MCF 10A (cell line): ENCODE results near the gene APOC3. TPM values are rescaled to one million over a fixed set of nuclear protein-coding genes. Genes with fewer than 3 reads are reported as not detected.

ENCODE experiments used
- BruUV-seq: library from RNA; stranded (reverse); fragments of 400-500 nt; replicated peaks from 2 replicates; lab custom pipeline; 2021; lab: Mats Ljungman, UMichigan
- CTCF ChIA-PET: fragments of 300-600 bp; sonication (Branson Sonifier 250); formaldehyde crosslinking; extraction: SDS; loops from one replicate; lab custom pipeline; 2021; ENCODE audit warnings: antibody characterized with exemption, inconsistent platforms; lab: Yijun Ruan, JAX
- POLR2A ChIA-PET: fragments of 300-600, 350-650 bp; sonication (Branson Sonifier 250); formaldehyde crosslinking; extraction: SDS; loops from one replicate; lab custom pipeline; 2020; ENCODE audit warnings: antibody characterized with exemption, inconsistent platforms; lab: Yijun Ruan, JAX
- DNase-seq: peaks from one replicate; pipeline ENCODE4 v3.0.0-alpha.2; 2018; ENCODE audit not compliant: unreplicated experiment
- H3K27ac Mint-ChIP-seq: one replicate; pipeline ENCODE4 v1.8.0; 2022; ENCODE audit warnings: mild to moderate bottlenecking, low read depth, mixed read lengths; ENCODE audit not compliant: unreplicated experiment
- H3K27me3 Mint-ChIP-seq: one replicate; pipeline ENCODE4 v1.8.0; 2022; ENCODE audit warnings: mixed read lengths; ENCODE audit not compliant: insufficient read depth, unreplicated experiment
- H3K36me3 Mint-ChIP-seq: one replicate; pipeline ENCODE4 v1.8.0; 2022; ENCODE audit warnings: mild to moderate bottlenecking, moderate library complexity, mixed read lengths; ENCODE audit not compliant: insufficient read depth, unreplicated experiment
- H3K4me1 Mint-ChIP-seq: one replicate; pipeline ENCODE4 v1.8.0; 2022; ENCODE audit warnings: mixed read lengths; ENCODE audit not compliant: insufficient read depth, unreplicated experiment
- H3K4me3 Mint-ChIP-seq: one replicate; pipeline ENCODE4 v1.8.0; 2022; ENCODE audit warnings: mild to moderate bottlenecking, moderate library complexity, mixed read lengths; ENCODE audit not compliant: unreplicated experiment
- H3K9me3 Mint-ChIP-seq: one replicate; pipeline ENCODE4 v1.8.0; 2022; ENCODE audit warnings: mixed read lengths; ENCODE audit not compliant: unreplicated experiment
- CTCF ChIP-seq: fragments of 200-600 bp; IDR thresholded peaks from one replicate; pipeline ENCODE4 v1.8.0; 2022; ENCODE audit warnings: antibody characterized with exemption, mild to moderate bottlenecking; ENCODE audit not compliant: unreplicated experiment
- intact Hi-C: fragments of 100-400 bp; cut with micrococcal nuclease; formaldehyde crosslinking; loops from 2 replicates; pipeline ENCODE4 v1.14.1; 2022
- total RNA-seq: library from RNA; stranded (reverse); gene quantifications from 2 replicates; pipeline ENCODE4 v1.2.3, GENCODE V29; 2022

Gene APOC3
- total RNA-seq, 1 experiment from 2014 or later: not detected

DNA sequence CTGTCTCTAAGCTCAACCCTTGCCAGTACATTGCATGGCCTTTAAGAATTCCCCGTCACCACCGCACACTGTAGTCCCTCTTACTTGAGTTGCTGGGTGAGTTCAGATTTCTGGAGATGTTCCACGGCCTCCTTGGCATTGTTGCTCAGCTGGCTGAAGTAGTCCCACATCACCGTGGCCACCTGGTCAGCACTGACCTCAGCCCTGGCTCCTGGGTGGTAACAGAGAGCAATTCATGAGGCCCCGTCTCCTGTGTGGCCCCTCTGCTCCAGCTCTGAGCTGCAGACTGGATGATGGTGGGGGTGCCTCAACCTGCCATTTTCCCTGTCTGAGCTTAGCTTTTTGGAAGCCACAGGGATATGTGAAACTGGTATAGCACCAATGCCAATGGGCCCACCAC, 7.1 kb upstream of the APOC3 start:
- Mint-ChIP-seq H3K27me3 (no peaks in the 10 kb centered on the region), H3K27ac (no peak overlapping the region), H3K4me1 (no peaks in the 10 kb centered on the region), H3K36me3 (no peaks in the 10 kb centered on the region), H3K4me3 (no peak overlapping the region), H3K9me3 (no peaks in the 10 kb centered on the region)
- intact Hi-C loops: no loop called here
- no TSS peak for BruUV-seq
- no peak for DNase-seq
- TF ChIP-seq CTCF: no peak
- ChIA-PET CTCF (interaction anchor here (0.6 to 2.5 kb wide), 3 partner anchors 14 to 272 kb away, joined by 3 to 16 read pairs (median 4); partner anchors contain the start of gene APOA5), POLR2A (no interaction called here)

DNA sequence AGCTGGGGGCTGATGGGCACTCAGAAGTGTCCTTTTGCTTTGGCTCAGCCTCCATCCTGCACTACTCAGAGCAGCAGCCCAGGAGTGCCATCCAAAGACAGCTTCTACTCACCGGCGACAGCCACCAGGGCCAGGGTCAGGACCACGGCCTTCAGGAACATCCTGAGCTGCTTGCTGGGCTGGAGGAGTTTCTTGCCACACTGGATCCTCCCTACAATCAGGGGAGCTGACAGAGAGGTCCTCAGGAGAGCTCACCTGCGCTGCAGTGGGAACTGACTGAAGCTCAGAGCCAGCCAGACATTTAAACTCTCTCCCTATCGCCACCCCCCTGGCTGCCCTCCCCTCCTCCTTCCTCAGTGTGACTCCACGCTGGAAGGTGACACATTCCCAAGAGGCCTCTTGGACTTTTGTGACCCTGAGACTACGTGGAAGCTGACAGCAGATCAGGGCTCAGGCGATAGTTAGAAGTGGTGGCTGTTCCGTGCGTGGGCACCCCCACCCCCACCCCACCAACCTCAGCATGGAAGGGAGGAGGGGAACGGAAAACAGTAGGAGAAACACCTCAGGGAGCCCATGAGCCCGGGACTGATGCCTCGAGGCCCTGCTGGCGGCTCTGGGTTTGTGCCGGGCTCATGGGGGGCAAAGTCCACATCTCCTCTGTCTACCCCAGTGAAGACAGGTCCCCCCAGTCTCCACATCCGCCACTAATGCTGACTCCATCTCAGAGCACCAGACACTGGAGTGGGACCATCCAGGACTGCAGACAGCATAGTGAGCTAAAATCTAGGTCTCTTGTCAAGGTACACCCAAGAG, 6.5 kb upstream of the APOC3 start, which contains the start of gene APOA4:
Gene APOA4, minus strand, starts transcription at position 274 of the 813 bp plus-strand sequence. Its CDS starts 113 bp downstream, at position 161.
- no peak within 1 kb of the TSS for H3K27ac Mint-ChIP-seq
- no peaks in the 10 kb centered on the region for H3K4me1 Mint-ChIP-seq
- no peak for TF ChIP-seq CTCF
- no peaks in the 10 kb centered on the region for H3K27me3 Mint-ChIP-seq
- no TSS peak for BruUV-seq
- no peaks in the 10 kb centered on the region for H3K36me3 Mint-ChIP-seq
- no peak for DNase-seq
- H3K9me3 Mint-ChIP-seq: no peaks in the 10 kb centered on the region
- POLR2A ChIA-PET: no interaction called here
- H3K4me3 Mint-ChIP-seq: no peak within 1 kb of the TSS
- CTCF ChIA-PET: interaction anchor here (0.6 to 1.1 kb wide), 2 partner anchors 32 to 272 kb away, joined by 3 to 4 read pairs; partner anchors contain the start of gene APOA5
- intact Hi-C loops: no loop called here

- no peaks in the 10 kb centered on the region for H3K36me3 Mint-ChIP-seq
- no peak overlapping the region for H3K27ac Mint-ChIP-seq
- POLR2A ChIA-PET: no interaction called here
- no peaks in the 10 kb centered on the region for H3K4me1 Mint-ChIP-seq
- H3K4me3 Mint-ChIP-seq: no peak overlapping the region
- CTCF ChIA-PET: no interaction called here
- no peaks in the 10 kb centered on the region for H3K9me3 Mint-ChIP-seq
- no TSS peak for BruUV-seq
- intact Hi-C loops: no loop called here
- DNase-seq: no peak
- no peak for TF ChIP-seq CTCF
- H3K27me3 Mint-ChIP-seq: no peaks in the 10 kb centered on the region
Observed at GRCh38 chr11:116825434-116825833, 4.3 kb upstream of the APOC3 start.

- Mint-ChIP-seq H3K4me3 (no peak overlapping the region), H3K36me3 (no peaks in the 10 kb centered on the region), H3K27ac (no peak overlapping the region), H3K27me3 (no peaks in the 10 kb centered on the region), H3K9me3 (no peaks in the 10 kb centered on the region), H3K4me1 (no peaks in the 10 kb centered on the region)
- intact Hi-C loops: no loop called here
- no TSS peak for BruUV-seq
- ChIA-PET POLR2A (no interaction called here), CTCF (no interaction called here)
- no peak for TF ChIP-seq CTCF
- no peak for DNase-seq
Observed at GRCh38 chr11:116825854-116826750, 3.6 kb upstream of the APOC3 start.
